A549 treated with Hydrocortisone at 1 μM for 4 hours (cell line): ENCODE results near the gene ZNF416. TPM values are rescaled to one million over a fixed set of nuclear protein-coding genes. Genes with fewer than 3 reads are reported as not detected.

Experiments
- total RNA-seq: library from RNA; stranded (reverse); fragments of 200-300 nt; extraction: Qiagen RNA extraction; gene quantifications from 5 replicates; pipeline ENCODE4 v1.2.3, GENCODE V29; 2022

The ZNF416 gene
- total RNA-seq = 3.6 to 4.9 TPM (median 4.5 TPM) in 5 replicates

GRCh38 chr19:57578487-57579205, at the start of gene ZNF416:
Gene ZNF416, minus strand, starts transcription at chr19:57578911. Its CDS starts 207 bp downstream, at chr19:57578704.

DNA sequence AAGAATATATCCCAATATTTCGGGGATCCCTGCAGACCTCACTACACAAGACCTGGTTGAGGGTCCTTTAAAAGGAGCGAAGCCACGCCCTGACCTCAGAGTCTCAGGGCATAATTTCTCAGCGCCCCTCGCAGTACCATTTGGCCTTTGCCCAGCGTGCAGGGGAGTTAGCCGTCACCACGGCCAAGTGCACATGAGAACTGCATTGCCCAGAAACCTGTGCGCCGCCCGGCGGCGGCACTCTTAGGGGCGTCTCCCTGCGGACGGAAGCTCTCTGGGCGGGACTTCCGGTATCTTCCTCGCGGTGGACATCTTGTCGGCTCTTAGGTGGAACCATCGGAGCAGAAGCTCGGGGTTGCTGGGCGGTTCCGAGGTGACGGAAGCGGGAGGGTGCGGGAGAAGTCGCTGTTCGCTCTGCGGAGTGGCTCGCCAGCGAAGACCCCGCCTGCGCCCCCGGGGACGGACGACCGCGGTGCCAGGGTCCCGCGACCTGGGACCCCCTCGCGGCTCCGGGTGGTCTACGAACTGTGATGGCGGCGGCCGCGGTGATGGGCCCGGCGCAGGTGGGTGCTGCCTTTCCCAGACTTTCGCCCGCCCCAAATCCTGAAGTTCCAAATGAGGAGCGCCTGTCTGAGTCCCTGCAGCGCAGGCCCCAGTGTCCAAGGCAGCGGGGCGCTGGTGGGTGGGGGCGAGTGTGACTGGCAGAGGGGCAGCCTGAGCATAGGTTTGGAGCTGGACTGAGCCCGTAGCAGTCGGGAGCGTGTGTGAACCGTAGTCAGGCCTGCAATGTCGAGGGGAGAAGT, 35.4 kb upstream of the ZNF416 start, which contains the start of gene ZNF134:
ZNF134 (plus strand) TSS at position 302 of the 803 bp plus-strand sequence. CDS start 5,227 bp downstream, outside the sequence.

GRCh38 chr19:57599761-57600383, 21.2 kb upstream of the ZNF416 start, which contains the start of gene ZNF530:
Gene ZNF530, plus strand, starts transcription at chr19:57599885. Its CDS starts 4,461 bp downstream, at chr19:57604346.

DNA sequence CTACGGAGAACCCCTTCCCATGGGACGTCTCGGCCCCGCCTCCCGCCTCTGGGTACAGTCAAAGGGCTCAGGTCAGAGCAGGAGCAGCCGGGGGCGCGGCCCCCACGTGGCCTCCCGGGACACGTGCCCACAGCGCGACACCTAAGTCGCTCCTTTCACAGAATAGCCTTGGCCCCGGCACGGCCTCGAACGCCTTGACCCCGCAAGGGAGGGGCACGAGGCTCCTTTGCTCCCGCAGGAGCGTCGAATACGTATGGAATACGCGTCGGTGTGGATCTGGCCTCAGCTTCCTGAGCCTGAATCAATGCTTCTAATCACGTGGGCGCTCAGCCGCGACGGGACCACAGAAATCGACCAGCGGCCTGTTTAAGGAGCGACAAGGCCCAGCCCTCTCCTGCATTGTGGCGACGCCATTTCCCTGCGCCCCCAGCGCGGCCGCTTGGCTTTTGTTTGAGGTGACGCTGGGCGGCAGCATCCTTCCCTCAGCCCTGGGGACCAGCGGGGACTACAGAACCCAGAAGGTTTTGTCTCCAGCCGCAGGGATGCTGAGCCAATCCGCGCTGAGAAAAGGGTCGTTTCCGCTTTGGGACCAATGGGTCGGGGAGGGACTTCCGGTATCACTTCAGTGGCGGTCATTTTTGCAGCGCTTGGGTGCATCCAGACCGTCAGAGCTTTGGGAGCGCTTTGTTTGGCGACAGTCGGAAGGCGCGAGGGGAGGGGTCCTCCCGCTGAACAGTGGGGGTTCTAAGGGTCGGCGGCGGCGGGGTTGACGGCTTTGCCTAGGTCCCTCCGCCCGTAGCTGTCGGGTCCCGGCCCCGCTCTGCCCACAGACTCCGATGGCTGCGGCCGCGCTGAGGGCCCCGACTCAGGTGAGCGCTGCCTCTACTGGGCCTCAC, 5.1 kb upstream of the ZNF416 start, which contains the start of gene ZIK1:
ZIK1 (plus strand) TSS at position 625 of the 896 bp plus-strand sequence; CDS start at position 837, 212 bp downstream.

GRCh38 chr19:57559404-57560025, 19.2 kb downstream of the ZNF416 start, which contains the start of gene ZNF550:
Gene ZNF550, minus strand, starts transcription at chr19:57559863. Its CDS starts 181 bp downstream, at chr19:57559682.

DNA sequence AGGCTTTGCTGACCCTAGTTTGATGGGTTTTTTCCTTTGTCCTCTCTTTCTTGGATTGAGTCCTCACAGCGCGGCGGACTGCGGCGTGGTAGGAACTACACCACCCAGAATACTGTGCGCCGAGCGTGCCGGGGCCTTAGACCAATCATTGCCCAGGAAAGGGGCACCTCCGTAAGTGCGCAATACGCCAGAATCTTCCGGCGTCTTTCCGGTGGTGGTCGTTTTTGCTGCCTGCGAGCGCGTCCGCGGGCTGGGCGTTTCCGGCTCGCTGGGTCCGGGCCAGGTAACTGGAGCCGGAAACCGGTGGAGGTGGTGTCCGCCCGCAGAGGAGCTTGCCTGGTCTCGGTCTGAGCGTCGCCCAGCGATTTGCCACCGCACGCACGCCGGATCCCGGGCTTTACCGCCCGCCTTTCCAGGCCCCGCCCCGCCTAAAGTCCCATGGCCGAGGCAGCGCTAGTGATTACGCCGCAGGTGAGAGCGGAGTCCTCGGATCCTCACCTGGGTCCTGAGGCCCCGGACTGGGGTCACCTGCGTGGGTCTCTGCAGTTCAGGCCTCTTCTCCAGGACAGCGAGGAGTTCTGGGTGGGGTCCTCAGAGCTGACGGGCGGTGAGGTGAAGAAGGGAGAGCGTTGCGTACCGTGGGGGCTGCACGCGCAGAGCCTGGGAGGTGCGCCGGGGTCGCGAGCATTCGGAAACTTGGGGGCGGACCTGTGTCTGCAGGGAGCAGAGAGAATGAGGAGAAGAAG, 51.4 kb downstream of the ZNF416 start, which contains the start of gene ZNF549:
ZNF549 (plus strand) TSS at position 221 of the 746 bp plus-strand sequence; CDS start at position 439, 218 bp downstream.

Other genes with a start within 250 kb of the ZNF416 start
- 2.0 to 2.9 TPM (median 2.2 TPM) in 5 replicates for gene ZNF304, start 227.6 kb downstream of the ZNF416 start, total RNA-seq
- gene TRAPPC2B, start 215.4 kb downstream of the ZNF416 start, total RNA-seq = 11.8 to 16.4 TPM (median 15.0 TPM) in 5 replicates
- 1.0 to 2.5 TPM (median 1.4 TPM) in 5 replicates for gene ZNF547, start 215.4 kb downstream of the ZNF416 start, total RNA-seq
- gene ZNF548, start 189.1 kb downstream of the ZNF416 start, total RNA-seq = 3.2 to 5.6 TPM (median 4.0 TPM) in 5 replicates
- 4.2 to 7.7 TPM (median 5.6 TPM) in 5 replicates for gene ZNF17, start 167.8 kb downstream of the ZNF416 start, total RNA-seq
- gene ZNF749, start 143.6 kb downstream of the ZNF416 start, total RNA-seq = 12.6 to 16.4 TPM (median 15.3 TPM) in 5 replicates
- 0.05 to 0.08 TPM (median 0.06 TPM) in 4 of 5 replicates, not detected in the other for gene VN1R1, start 121.8 kb downstream of the ZNF416 start, total RNA-seq
- 1.0 to 2.9 TPM (median 1.4 TPM) in 5 replicates for gene ZNF772, start 101.3 kb downstream of the ZNF416 start, total RNA-seq
- gene ZNF419, start 91.2 kb downstream of the ZNF416 start, total RNA-seq = 6.1 to 7.8 TPM (median 6.5 TPM) in 5 replicates
- gene ZNF773, start 79.0 kb downstream of the ZNF416 start, total RNA-seq = 4.4 to 7.4 TPM (median 4.7 TPM) in 5 replicates
- gene ZNF549, start 51.6 kb downstream of the ZNF416 start, total RNA-seq = 1.3 to 2.2 TPM (median 1.7 TPM) in 5 replicates
- 2.1 to 4.0 TPM (median 3.6 TPM) in 5 replicates for gene ZNF550, start 19.0 kb downstream of the ZNF416 start, total RNA-seq
- gene ZIK1, start 5.2 kb upstream of the ZNF416 start, total RNA-seq = 0.03 TPM in 1 of 5 replicates, not detected in the others
- gene ZNF530, start 21.0 kb upstream of the ZNF416 start, total RNA-seq = 4.6 to 5.8 TPM (median 4.7 TPM) in 5 replicates
- gene ZNF134, start 35.3 kb upstream of the ZNF416 start, total RNA-seq = 6.8 to 9.3 TPM (median 8.4 TPM) in 5 replicates
- gene ZNF211, start 54.3 kb upstream of the ZNF416 start, total RNA-seq = 5.0 to 7.6 TPM (median 5.9 TPM) in 5 replicates
- not detected in 5 replicates for gene ZSCAN4, start 90.0 kb upstream of the ZNF416 start, total RNA-seq
- 4.3 to 6.1 TPM (median 5.5 TPM) in 5 replicates for gene ZNF551, start 103.1 kb upstream of the ZNF416 start, total RNA-seq
- gene ZNF154, start 130.3 kb upstream of the ZNF416 start, total RNA-seq = not detected in 5 replicates
- 0.84 to 1.2 TPM (median 0.98 TPM) in 5 replicates for gene ZNF671, start 148.7 kb upstream of the ZNF416 start, total RNA-seq
- gene ZNF776, start 167.9 kb upstream of the ZNF416 start, total RNA-seq = 4.3 to 6.3 TPM (median 5.8 TPM) in 5 replicates
- gene ZNF586, start 190.8 kb upstream of the ZNF416 start, total RNA-seq = 5.8 to 8.1 TPM (median 6.8 TPM) in 5 replicates
- gene ZNF552, start 236.0 kb upstream of the ZNF416 start, total RNA-seq = 4.2 to 6.7 TPM (median 5.7 TPM) in 5 replicates